Fibroblast of lung (primary cell): Measurements from ENCODE around the gene ANKRD10. TPM values are rescaled to one million over a fixed set of nuclear protein-coding genes. Genes with fewer than 3 reads are reported as not detected.

Source experiments
- DNase-seq, 2 donors: peaks; one replicate each; pipeline versions ENCODE4 v3.0.0 to v3.0.0-alpha.2; 2010; ENCODE audit warnings: low read depth in 2 of 2
- H2AFZ ChIP-seq: 2 replicates; pipeline ENCODE4 v1.5.1; 2012; ENCODE audit warnings: low read length, control low read depth, inconsistent platforms
- H3K27ac ChIP-seq: 2 replicates; pipeline ENCODE4 v1.5.1; 2011; ENCODE audit warnings: low read length, control low read depth; ENCODE audit not compliant: insufficient read depth
- H3K27me3 ChIP-seq: 2 replicates; pipeline ENCODE4 v1.5.1; 2011; ENCODE audit warnings: mild to moderate bottlenecking, low read length; ENCODE audit not compliant: control insufficient read depth, insufficient read depth
- H3K36me3 ChIP-seq: 2 replicates; pipeline ENCODE4 v1.5.1; 2011; ENCODE audit warnings: low read length; ENCODE audit not compliant: control insufficient read depth, insufficient read depth
- H3K4me1 ChIP-seq: 2 replicates; pipeline ENCODE4 v1.5.1; 2011; ENCODE audit warnings: low read length; ENCODE audit not compliant: control insufficient read depth, insufficient read depth; ENCODE audit errors: extremely low read depth
- H3K4me2 ChIP-seq: 2 replicates; pipeline ENCODE4 v1.5.1; 2011; ENCODE audit warnings: low read length, control low read depth; ENCODE audit not compliant: insufficient read depth; ENCODE audit errors: extremely low read depth
- H3K4me3 ChIP-seq, 4 experiments: fragments of 200-600 bp in 1 of 4; sonication (generic) in 1 of 4; replicated peaks in 1 of 4; 2 replicates each; pipeline ENCODE4 v1.5.1; 2011 to 2016; ENCODE audit warnings: low read length in 4 of 4, low read depth in 3 of 4, mild to moderate bottlenecking in 3 of 4, control low read depth in 2 of 4, inconsistent platforms in 1 of 4, mixed read lengths in 1 of 4; ENCODE audit not compliant: insufficient read depth in 1 of 4; ENCODE audit errors: control extremely low read depth in 1 of 4
- H3K79me2 ChIP-seq: 2 replicates; pipeline ENCODE4 v1.5.1; 2012; ENCODE audit warnings: mild to moderate bottlenecking, low read length, inconsistent platforms; ENCODE audit not compliant: control insufficient read depth, insufficient read depth
- H3K9ac ChIP-seq: 2 replicates; pipeline ENCODE4 v1.5.1; 2011; ENCODE audit warnings: mild to moderate bottlenecking, low read length, control low read depth; ENCODE audit not compliant: insufficient read depth
- H3K9me3 ChIP-seq: 2 replicates; pipeline ENCODE4 v1.5.1; 2012; ENCODE audit warnings: low read depth, low read length; ENCODE audit not compliant: control insufficient read depth, insufficient read depth
- H4K20me1 ChIP-seq: 2 replicates; pipeline ENCODE4 v1.5.1; 2011; ENCODE audit warnings: low read length; ENCODE audit not compliant: control insufficient read depth, insufficient read depth; ENCODE audit errors: extremely low read depth
- EZH2 ChIP-seq: IDR thresholded peaks from 2 replicates; pipeline ENCODE4 v1.5.1; 2012; ENCODE audit warnings: low read length, control low read depth, mild to moderate bottlenecking; ENCODE audit errors: missing control alignments
- polyA plus RNA-seq, 2 donors: library from polyadenylated mRNA; depleted of rRNA in 1 of 2; stranded (reverse) in 1 of 2; unstranded in 1 of 2; fragments of >200 nt; gene quantifications; 2 replicates each; pipeline ENCODE4 v1.2.1, GENCODE V29; 2011 to 2012; ENCODE audit warnings: missing spikeins in 1 of 2
- total RNA-seq: library from RNA; depleted of rRNA; stranded (reverse); fragments of >200 nt; gene quantifications from 2 replicates; pipeline ENCODE4 v1.2.1, GENCODE V29; 2014
- TF ChIP-seq, protein P1 (sequence below), 2 donors: IDR thresholded peaks in 1 of 2; conservative IDR thresholded peaks in 1 of 2; 1 replicate in 1 of 2; 2 replicates in 1 of 2; pipeline ENCODE4 v1.5.1; 2011 to 2012; ENCODE audit warnings: low read length in 2 of 2, control low read depth in 1 of 2, inconsistent platforms in 1 of 2, low read depth in 1 of 2, mild to moderate bottlenecking in 1 of 2

Gene ANKRD10
- total and polyA plus RNA-seq, 2 donors (not counting 1 experiment from before 2014, with no cell fraction given) = 29.5 to 130 TPM

DNA sequence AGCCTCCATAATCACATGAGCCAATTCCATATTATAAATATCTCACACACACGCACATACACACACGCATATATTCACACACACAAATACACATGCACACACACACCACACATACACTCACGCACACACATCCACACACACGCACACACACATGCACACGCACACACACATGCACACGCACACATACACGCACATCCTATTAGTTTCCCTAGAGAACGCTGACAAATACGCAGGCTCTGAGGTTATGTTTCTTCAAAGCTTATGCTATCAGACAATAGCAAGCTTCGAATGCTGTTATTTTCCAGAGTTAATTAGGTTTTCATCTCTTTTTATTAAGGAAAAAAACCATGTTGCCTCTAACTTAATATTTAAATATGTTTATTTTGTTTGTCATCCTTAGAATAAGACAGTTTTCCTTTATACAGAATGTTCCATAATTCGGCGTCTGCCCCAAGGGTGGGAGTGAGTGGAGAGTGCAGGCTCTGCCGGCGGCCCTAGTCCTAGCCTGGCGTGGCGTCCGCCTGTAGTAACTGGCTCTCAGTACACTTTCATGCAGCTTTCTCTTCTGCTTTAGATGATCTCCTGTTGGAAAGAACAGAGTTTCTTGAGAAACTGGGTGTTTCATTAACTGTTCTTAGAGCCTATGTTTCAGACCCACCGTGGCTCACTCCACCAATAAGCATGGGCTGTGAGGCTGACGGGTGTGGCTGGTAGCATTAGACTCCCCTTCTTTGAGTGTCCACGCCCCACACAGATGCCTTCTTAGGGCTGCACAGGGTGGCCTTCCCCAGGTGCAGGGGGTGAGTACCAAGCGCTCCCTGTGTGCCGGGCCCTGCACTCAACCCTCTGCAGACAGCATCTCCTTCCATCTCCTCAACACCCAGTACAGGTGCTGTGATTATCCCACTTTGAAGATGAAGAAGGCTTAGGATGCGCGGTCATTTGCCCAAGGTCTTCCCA, 30.4 kb upstream of the ANKRD10 start:
- Histone ChIP-seq H3K4me2 (no peak overlapping the region), H3K9ac (no peak overlapping the region), H2AFZ (no peak overlapping the region), H3K27me3 (no peaks in the 10 kb centered on the region), H3K4me3 (no peak overlapping the region), H3K36me3 (no peaks in the 10 kb centered on the region), H4K20me1 (no peaks in the 10 kb centered on the region), H3K4me1 (peaks cover 2% of the 10 kb centered on the region), H3K79me2 (no peaks in the 10 kb centered on the region), H3K9me3 (no peaks in the 10 kb centered on the region), H3K27ac (no peak overlapping the region)
- DNase-seq = peak in 1 of 2 donors; percentile 4
- no peak for TF ChIP-seq EZH2
- TF ChIP-seq, protein P1, sequence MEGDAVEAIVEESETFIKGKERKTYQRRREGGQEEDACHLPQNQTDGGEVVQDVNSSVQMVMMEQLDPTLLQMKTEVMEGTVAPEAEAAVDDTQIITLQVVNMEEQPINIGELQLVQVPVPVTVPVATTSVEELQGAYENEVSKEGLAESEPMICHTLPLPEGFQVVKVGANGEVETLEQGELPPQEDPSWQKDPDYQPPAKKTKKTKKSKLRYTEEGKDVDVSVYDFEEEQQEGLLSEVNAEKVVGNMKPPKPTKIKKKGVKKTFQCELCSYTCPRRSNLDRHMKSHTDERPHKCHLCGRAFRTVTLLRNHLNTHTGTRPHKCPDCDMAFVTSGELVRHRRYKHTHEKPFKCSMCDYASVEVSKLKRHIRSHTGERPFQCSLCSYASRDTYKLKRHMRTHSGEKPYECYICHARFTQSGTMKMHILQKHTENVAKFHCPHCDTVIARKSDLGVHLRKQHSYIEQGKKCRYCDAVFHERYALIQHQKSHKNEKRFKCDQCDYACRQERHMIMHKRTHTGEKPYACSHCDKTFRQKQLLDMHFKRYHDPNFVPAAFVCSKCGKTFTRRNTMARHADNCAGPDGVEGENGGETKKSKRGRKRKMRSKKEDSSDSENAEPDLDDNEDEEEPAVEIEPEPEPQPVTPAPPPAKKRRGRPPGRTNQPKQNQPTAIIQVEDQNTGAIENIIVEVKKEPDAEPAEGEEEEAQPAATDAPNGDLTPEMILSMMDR (conservative IDR thresholded peaks at IDR 0.05 in 1 of 2, IDR thresholded peaks at IDR 0.05 in 1 of 2; ENCODE audit: low read depth in 1 of 2, low read length in 2 of 2) = no peak

DNA sequence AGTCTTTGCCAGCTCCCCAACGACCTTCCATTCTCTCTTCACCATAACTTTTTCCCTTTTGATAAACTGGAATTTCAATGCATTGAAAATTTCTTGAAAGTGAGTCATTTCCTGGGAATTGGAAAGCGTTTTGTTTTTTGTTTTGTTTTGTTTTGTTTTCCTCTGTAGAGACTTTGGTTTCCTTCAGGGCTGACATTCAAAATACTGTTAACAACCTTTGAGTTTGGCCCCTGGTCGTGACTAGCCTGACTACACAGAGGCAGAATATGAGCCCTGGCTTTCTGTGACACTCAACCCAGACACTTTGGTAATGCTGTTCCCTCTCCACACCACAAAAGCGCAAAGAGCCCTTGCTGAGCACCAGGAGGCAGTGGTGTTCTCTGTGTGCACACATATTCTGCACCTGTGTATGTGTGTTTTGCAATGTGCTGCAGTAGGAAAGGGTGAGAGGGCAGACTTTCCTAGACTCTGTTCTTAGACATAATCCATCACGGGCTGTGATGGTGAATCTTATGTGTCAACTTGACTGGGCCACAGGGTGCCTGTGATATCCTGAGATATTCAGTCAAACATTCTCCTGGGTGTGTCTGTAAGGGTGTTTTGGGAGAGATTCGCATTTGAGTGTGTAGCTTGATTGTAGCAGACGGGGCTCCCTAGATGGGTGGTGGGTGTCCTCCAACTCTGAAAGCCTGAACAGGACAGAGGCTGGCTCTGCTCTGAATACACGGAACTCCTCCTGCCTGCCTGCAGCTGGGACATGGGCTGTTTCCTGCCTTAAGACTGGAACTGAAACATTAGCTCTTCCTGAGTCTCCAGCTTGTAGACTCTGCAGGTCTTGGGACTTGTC, 29.5 kb upstream of the ANKRD10 start:
- DNase-seq = peak; percentile 55 to 80
- Histone ChIP-seq H3K79me2 (no peaks in the 10 kb centered on the region), H3K27ac (no peak overlapping the region), H3K9ac (no peak overlapping the region), H3K36me3 (no peaks in the 10 kb centered on the region), H2AFZ (no peak overlapping the region), H3K27me3 (no peaks in the 10 kb centered on the region), H3K4me3 (no peak overlapping the region), H3K4me1 (peaks cover 2% of the 10 kb centered on the region), H3K4me2 (no peak overlapping the region), H4K20me1 (no peaks in the 10 kb centered on the region), H3K9me3 (no peaks in the 10 kb centered on the region)
- TF ChIP-seq, protein P1 (conservative IDR thresholded peaks at IDR 0.05 in 1 of 2, IDR thresholded peaks at IDR 0.05 in 1 of 2; ENCODE audit: low read depth in 1 of 2, low read length in 2 of 2) = peak; percentile 74 to 92
- no peak for TF ChIP-seq EZH2
